ENCODE measurements around the gene CAB39.

CAB39 gene

DNA sequence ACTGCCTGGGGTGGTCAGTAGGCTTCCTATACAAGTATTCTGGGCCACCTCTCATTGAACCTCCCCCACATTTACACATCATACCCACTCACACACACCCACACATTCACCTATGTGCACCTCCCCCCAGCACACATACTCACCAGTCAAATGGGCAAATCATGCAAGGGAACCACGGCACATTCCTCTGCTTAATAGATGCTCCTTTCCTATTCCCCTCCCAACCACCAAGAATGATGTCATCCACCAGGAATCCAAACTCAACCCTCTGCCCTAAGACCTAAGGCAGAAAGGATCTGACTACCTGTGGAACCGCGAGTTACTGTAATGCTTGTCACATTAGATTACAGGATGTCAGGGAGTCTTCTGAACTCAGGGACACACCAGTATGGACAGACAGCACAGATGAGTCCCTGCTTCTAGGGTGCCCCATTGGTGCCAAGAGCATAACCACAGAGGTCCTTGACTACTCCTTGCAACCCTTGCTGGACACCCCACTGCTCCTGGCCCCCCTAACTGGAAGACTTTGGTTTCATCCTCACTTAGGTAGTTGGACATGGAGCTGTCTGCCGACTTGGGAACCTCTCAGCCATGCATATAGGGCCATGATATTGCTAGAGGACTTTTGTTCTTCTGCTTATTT lies 21.5 kb upstream of the CAB39 start:
- no peaks in the 10 kb centered on the region for H3K27me3 ChIP-seq (ENCODE audit: insufficient read depth, poor library complexity, severe bottlenecking)
- DNase-seq (ENCODE audit: low read depth in 1 of 2, low spot score in 1 of 2): no peak
- no peak for TF ChIP-seq SPI1 (IDR thresholded peaks at IDR 0.05; ENCODE audit: borderline replicate concordance, low read depth)
- TF ChIP-seq GABPA (IDR thresholded peaks at IDR 0.05; ENCODE audit: low read depth): no peak
- TF ChIP-seq, protein P1, sequence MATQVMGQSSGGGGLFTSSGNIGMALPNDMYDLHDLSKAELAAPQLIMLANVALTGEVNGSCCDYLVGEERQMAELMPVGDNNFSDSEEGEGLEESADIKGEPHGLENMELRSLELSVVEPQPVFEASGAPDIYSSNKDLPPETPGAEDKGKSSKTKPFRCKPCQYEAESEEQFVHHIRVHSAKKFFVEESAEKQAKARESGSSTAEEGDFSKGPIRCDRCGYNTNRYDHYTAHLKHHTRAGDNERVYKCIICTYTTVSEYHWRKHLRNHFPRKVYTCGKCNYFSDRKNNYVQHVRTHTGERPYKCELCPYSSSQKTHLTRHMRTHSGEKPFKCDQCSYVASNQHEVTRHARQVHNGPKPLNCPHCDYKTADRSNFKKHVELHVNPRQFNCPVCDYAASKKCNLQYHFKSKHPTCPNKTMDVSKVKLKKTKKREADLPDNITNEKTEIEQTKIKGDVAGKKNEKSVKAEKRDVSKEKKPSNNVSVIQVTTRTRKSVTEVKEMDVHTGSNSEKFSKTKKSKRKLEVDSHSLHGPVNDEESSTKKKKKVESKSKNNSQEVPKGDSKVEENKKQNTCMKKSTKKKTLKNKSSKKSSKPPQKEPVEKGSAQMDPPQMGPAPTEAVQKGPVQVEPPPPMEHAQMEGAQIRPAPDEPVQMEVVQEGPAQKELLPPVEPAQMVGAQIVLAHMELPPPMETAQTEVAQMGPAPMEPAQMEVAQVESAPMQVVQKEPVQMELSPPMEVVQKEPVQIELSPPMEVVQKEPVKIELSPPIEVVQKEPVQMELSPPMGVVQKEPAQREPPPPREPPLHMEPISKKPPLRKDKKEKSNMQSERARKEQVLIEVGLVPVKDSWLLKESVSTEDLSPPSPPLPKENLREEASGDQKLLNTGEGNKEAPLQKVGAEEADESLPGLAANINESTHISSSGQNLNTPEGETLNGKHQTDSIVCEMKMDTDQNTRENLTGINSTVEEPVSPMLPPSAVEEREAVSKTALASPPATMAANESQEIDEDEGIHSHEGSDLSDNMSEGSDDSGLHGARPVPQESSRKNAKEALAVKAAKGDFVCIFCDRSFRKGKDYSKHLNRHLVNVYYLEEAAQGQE (IDR thresholded peaks at IDR 0.05; ENCODE audit: insufficient replicate concordance, low read depth): no peak
- TF ChIP-seq POLR2AphosphoS5 (IDR thresholded peaks at IDR 0.05; ENCODE audit: low read depth): no peak
- TF ChIP-seq, protein P2, sequence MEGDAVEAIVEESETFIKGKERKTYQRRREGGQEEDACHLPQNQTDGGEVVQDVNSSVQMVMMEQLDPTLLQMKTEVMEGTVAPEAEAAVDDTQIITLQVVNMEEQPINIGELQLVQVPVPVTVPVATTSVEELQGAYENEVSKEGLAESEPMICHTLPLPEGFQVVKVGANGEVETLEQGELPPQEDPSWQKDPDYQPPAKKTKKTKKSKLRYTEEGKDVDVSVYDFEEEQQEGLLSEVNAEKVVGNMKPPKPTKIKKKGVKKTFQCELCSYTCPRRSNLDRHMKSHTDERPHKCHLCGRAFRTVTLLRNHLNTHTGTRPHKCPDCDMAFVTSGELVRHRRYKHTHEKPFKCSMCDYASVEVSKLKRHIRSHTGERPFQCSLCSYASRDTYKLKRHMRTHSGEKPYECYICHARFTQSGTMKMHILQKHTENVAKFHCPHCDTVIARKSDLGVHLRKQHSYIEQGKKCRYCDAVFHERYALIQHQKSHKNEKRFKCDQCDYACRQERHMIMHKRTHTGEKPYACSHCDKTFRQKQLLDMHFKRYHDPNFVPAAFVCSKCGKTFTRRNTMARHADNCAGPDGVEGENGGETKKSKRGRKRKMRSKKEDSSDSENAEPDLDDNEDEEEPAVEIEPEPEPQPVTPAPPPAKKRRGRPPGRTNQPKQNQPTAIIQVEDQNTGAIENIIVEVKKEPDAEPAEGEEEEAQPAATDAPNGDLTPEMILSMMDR (IDR thresholded peaks at IDR 0.05; ENCODE audit: insufficient read depth, low read length): no peak
- no peak overlapping the region for H3K27ac ChIP-seq (replicated peaks)
- H3K4me3 ChIP-seq (replicated peaks; ENCODE audit: insufficient read depth, low read length): no peak overlapping the region

DNA sequence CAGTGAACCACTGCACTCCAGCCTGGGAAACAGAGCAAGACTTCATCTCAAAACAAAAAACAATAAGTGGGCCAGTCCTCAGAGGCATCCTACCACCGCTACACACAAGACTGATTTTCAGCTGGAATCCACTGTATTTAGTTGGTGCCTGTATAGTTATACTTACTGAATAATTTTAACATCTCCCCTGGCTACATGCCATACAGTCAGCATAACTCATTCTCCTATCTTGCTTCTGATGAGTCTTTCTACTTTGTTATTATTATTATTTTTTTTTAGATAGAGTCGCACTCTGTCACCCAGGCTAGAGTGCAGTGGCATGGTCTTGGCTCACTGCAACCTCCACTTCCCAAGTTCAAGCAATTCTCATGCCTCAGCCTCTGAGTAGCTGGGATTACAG lies 19.9 kb upstream of the CAB39 start:
- H3K27ac ChIP-seq (replicated peaks): no peak overlapping the region
- TF ChIP-seq, protein P1 (IDR thresholded peaks at IDR 0.05; ENCODE audit: insufficient replicate concordance, low read depth): no peak
- TF ChIP-seq SPI1 (IDR thresholded peaks at IDR 0.05; ENCODE audit: borderline replicate concordance, low read depth): no peak
- TF ChIP-seq POLR2AphosphoS5 (IDR thresholded peaks at IDR 0.05; ENCODE audit: low read depth): no peak
- TF ChIP-seq, protein P2 (IDR thresholded peaks at IDR 0.05; ENCODE audit: insufficient read depth, low read length): no peak
- TF ChIP-seq GABPA (IDR thresholded peaks at IDR 0.05; ENCODE audit: low read depth): no peak

DNA sequence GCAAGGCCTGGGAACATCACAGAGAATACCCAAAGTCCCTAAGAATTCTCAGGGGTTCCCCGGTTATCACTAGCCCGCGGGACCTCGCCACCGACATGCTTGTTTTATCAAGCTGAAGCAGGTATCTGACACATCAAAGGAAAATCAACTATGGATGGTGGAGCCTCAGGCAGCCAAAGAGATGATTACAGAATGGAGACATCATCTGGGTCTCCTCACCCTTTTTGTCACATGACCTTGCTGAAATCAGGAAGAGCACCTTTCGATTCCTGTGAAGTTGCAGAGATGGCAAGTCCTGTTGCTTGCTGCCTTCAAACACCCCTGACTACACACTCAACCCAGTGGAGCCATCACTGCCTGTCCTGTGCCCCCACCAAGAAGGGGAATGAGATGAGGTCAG lies 19.2 kb upstream of the CAB39 start:
- no peak for DNase-seq (ENCODE audit: low read depth in 1 of 2, low spot score in 1 of 2)
- H3K27ac ChIP-seq (replicated peaks): no peak overlapping the region
- TF ChIP-seq GABPA (IDR thresholded peaks at IDR 0.05; ENCODE audit: low read depth): no peak
- no peak for TF ChIP-seq SPI1 (IDR thresholded peaks at IDR 0.05; ENCODE audit: borderline replicate concordance, low read depth)
- TF ChIP-seq POLR2AphosphoS5 (IDR thresholded peaks at IDR 0.05; ENCODE audit: low read depth): no peak
- H3K4me3 ChIP-seq (replicated peaks; ENCODE audit: insufficient read depth, low read length): no peak overlapping the region
- no peaks in the 10 kb centered on the region for H3K27me3 ChIP-seq (ENCODE audit: insufficient read depth, poor library complexity, severe bottlenecking)

More for the DNA sequence above, 19.9 kb upstream of the CAB39 start:
- no peak for DNase-seq (ENCODE audit: low read depth in 1 of 2, low spot score in 1 of 2)
- Histone ChIP-seq H3K27me3 (ENCODE audit: insufficient read depth, poor library complexity, severe bottlenecking) (no peaks in the 10 kb centered on the region), H3K4me3 (replicated peaks; ENCODE audit: insufficient read depth, low read length) (no peak overlapping the region)

DNA sequence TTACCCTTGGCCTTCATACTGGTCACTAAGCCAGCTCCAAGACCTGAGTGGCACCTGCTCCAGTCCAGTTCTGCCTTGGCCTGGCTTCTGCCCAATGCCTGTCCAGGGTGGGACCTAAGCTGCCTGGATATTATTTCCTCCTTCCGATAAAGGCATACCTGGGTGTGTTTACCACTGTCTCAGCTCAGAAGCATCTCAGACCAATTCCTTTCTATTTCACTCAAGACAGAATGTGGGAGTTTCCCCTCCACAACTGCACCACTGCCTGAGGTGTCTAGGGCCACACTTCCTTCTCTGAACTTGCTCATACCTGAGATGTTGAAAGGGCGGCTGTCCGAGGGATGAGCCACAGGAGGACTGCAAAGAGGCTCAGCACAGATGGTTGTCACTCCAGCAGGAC lies 18.4 kb upstream of the CAB39 start:
- Histone ChIP-seq H3K27me3 (ENCODE audit: insufficient read depth, poor library complexity, severe bottlenecking) (no peaks in the 10 kb centered on the region), H3K27ac (replicated peaks) (no peak overlapping the region), H3K4me3 (replicated peaks; ENCODE audit: insufficient read depth, low read length) (no peak overlapping the region)
- TF ChIP-seq, protein P1 (IDR thresholded peaks at IDR 0.05; ENCODE audit: insufficient replicate concordance, low read depth): no peak
- no peak for TF ChIP-seq GABPA (IDR thresholded peaks at IDR 0.05; ENCODE audit: low read depth)
- DNase-seq (ENCODE audit: low read depth in 1 of 2, low spot score in 1 of 2): no peak
